Measurements from ENCODE around the gene DAD1.

GRCh38 chr14:22613736-22614239 lies 24.8 kb upstream of the DAD1 start:
- TF ChIP-seq POLR2AphosphoS5 (IDR thresholded peaks at IDR 0.05), result no peak
- TF ChIP-seq CTCF (IDR thresholded peaks at IDR 0.05), result no peak

Data from transverse colon (tissue), 4 donors.